DMS 273 (cell line): ENCODE results near the gene SSU72.

Experiments
- DNase-seq: peaks from one replicate; lab custom pipeline; 2025; ENCODE audit not compliant: unreplicated experiment; lab: John Stamatoyannopoulos, UW

SSU72 gene

GRCh38 chr1:1612104-1612400, 37.4 kb upstream of the SSU72 start:
- no peak for DNase-seq

- no peak for DNase-seq
These were observed 36.1 kb upstream of the SSU72 start for GRCh38 chr1:1610796-1611195.

GRCh38 chr1:1609822-1610485, 35.3 kb upstream of the SSU72 start:
- no peak for DNase-seq

GRCh38 chr1:1606232-1606631, 31.6 kb upstream of the SSU72 start:
- no peak for DNase-seq

- no peak for DNase-seq
These were observed 31.1 kb upstream of the SSU72 start for GRCh38 chr1:1605724-1606123.

GRCh38 chr1:1605034-1605591, 30.4 kb upstream of the SSU72 start:
- peak; percentile 47 for DNase-seq

GRCh38 chr1:1604374-1605033, 29.8 kb upstream of the SSU72 start:
- DNase-seq = no peak

- peak; percentile 44 for DNase-seq
These were observed 29.2 kb upstream of the SSU72 start for GRCh38 chr1:1603671-1604373.

- DNase-seq = peak; percentile 44
These were observed 28.4 kb upstream of the SSU72 start for GRCh38 chr1:1602968-1603506.

GRCh38 chr1:1602304-1602967, 27.8 kb upstream of the SSU72 start:
- no peak for DNase-seq

- DNase-seq = no peak
These were observed 27.1 kb upstream of the SSU72 start for GRCh38 chr1:1601564-1602303.

- DNase-seq = no peak
These were observed 26.3 kb upstream of the SSU72 start for GRCh38 chr1:1600861-1601563.

GRCh38 chr1:1599935-1600860, 25.5 kb upstream of the SSU72 start, which contains the start of gene FNDC10:
Gene FNDC10, minus strand, starts transcription at chr1:1600135. Its CDS starts 120 bp downstream, at chr1:1600015.
- peak; percentile 68 for DNase-seq

GRCh38 chr1:1599030-1599934, 24.6 kb upstream of the SSU72 start:
- DNase-seq = peak; percentile 76

GRCh38 chr1:1598720-1599029, 24.0 kb upstream of the SSU72 start:
- DNase-seq = no peak

GRCh38 chr1:1598051-1598719, 23.5 kb upstream of the SSU72 start:
- no peak for DNase-seq

- DNase-seq = peak; percentile 83
These were observed 22.7 kb upstream of the SSU72 start for GRCh38 chr1:1597275-1597930.
